Astrocyte (in vitro differentiated cells and primary cell): ENCODE measurements around the gene SSTR4.

ENCODE experiments used
- EZH2 ChIP-seq: IDR thresholded peaks from 2 replicates; pipeline ENCODE4 v1.6.1; 2012; ENCODE audit warnings: mild to moderate bottlenecking, low read length, inconsistent platforms; ENCODE audit not compliant: insufficient read depth
- TF ChIP-seq, protein P1 (sequence below): IDR thresholded peaks from 2 replicates; pipeline ENCODE4 v1.5.1; 2011; ENCODE audit warnings: low read depth, mild to moderate bottlenecking, inconsistent platforms, low read length, moderate library complexity; ENCODE audit not compliant: insufficient read depth

DNA sequence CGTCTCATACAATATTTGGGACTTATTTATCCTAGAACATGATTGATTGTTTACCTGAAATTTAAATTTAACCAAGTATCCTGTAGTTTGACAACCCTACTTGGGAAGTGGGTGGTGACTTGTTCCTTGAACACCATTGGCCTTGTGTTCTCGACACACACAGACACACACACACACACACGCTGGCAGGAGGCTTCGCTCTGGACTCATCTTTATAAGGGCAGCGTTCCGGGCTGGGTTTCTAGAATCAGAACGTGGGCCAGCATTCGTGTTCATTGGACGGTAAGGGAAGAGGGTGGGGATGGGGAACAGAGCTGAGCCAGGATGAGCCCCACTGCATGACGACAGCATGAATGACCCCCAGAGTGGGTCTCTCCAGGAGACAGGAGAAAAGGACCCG, 16.2 kb upstream of the SSTR4 start:
- TF ChIP-seq, protein P1, sequence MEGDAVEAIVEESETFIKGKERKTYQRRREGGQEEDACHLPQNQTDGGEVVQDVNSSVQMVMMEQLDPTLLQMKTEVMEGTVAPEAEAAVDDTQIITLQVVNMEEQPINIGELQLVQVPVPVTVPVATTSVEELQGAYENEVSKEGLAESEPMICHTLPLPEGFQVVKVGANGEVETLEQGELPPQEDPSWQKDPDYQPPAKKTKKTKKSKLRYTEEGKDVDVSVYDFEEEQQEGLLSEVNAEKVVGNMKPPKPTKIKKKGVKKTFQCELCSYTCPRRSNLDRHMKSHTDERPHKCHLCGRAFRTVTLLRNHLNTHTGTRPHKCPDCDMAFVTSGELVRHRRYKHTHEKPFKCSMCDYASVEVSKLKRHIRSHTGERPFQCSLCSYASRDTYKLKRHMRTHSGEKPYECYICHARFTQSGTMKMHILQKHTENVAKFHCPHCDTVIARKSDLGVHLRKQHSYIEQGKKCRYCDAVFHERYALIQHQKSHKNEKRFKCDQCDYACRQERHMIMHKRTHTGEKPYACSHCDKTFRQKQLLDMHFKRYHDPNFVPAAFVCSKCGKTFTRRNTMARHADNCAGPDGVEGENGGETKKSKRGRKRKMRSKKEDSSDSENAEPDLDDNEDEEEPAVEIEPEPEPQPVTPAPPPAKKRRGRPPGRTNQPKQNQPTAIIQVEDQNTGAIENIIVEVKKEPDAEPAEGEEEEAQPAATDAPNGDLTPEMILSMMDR, result no peak
- TF ChIP-seq EZH2, result no peak
